Transverse colon (tissue), 4 donors: Measurements from ENCODE around the gene ZYG11B.

Source experiments
- POLR2A ChIP-seq: fragments of 450-650 bp; IDR thresholded peaks from one replicate; pipeline ENCODE4 v1.6.1; 2016; ENCODE audit warnings: antibody characterized with exemption, mild to moderate bottlenecking, moderate library complexity
- POLR2AphosphoS5 ChIP-seq, 3 donors: sonication (generic); formaldehyde crosslinking; IDR thresholded peaks; one replicate each; pipeline ENCODE4 v1.6.1; 2016; ENCODE audit warnings: antibody characterized with exemption in 3 of 3
- TF ChIP-seq, protein P1 (sequence below), 5 experiments: fragments of 200-600 bp in 3 of 5; fragments of 450-650 bp in 2 of 5; sonication (generic) in 3 of 5; IDR thresholded peaks; 1 replicate in 2 of 5; 2 replicates in 3 of 5; pipeline ENCODE4 v1.5.1; 2016 to 2017; ENCODE audit warnings: antibody characterized with exemption in 5 of 5, inconsistent platforms in 3 of 5, mild to moderate bottlenecking in 2 of 5, moderate library complexity in 1 of 5

DNA sequence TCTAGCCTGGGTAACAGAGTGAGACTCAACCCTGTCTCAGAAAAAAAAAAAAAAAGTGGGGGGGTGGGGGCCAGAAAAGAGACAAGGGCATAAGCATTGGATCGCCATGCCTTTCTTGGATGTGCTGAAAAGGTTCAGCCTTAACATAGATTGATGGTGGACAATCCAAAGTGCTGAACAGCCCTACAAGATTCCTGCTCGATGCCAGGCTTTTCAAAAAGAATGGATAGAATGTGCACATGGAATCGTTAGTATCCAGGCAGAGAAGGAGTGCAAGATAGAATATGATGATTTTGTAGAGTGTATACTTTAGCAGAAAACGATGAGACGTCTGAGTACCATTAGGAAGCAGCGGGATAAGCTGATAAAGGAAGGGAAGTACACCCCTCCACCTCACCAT lies 17.2 kb upstream of the ZYG11B start:
- TF ChIP-seq, protein P1, sequence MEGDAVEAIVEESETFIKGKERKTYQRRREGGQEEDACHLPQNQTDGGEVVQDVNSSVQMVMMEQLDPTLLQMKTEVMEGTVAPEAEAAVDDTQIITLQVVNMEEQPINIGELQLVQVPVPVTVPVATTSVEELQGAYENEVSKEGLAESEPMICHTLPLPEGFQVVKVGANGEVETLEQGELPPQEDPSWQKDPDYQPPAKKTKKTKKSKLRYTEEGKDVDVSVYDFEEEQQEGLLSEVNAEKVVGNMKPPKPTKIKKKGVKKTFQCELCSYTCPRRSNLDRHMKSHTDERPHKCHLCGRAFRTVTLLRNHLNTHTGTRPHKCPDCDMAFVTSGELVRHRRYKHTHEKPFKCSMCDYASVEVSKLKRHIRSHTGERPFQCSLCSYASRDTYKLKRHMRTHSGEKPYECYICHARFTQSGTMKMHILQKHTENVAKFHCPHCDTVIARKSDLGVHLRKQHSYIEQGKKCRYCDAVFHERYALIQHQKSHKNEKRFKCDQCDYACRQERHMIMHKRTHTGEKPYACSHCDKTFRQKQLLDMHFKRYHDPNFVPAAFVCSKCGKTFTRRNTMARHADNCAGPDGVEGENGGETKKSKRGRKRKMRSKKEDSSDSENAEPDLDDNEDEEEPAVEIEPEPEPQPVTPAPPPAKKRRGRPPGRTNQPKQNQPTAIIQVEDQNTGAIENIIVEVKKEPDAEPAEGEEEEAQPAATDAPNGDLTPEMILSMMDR (IDR thresholded peaks at IDR 0.05), result no peak
- TF ChIP-seq POLR2A (no peak), POLR2AphosphoS5 (IDR thresholded peaks at IDR 0.05) (no peak)
